Testis (tissue), 2 donors: ENCODE results near the gene MTA1.

ENCODE experiments used
- CTCF ChIP-seq, 3 experiments: fragments of 450-650 bp in 2 of 3; fragments of 200-600 bp in 1 of 3; sonication (generic) in 1 of 3; IDR thresholded peaks; one replicate each; pipeline ENCODE4 v1.5.1; 2016 to 2019; ENCODE audit warnings: antibody characterized with exemption in 3 of 3, mild to moderate bottlenecking in 2 of 3, moderate library complexity in 1 of 3
- POLR2A ChIP-seq: fragments of 450-650 bp; IDR thresholded peaks from one replicate; pipeline ENCODE4 v1.6.1; 2017; ENCODE audit warnings: antibody characterized with exemption, mild to moderate bottlenecking, moderate library complexity

- TF ChIP-seq CTCF (IDR thresholded peaks at IDR 0.05) (no peak), POLR2A (no peak)
Observed at GRCh38 chr14:105415481-105416428, 3.9 kb upstream of the MTA1 start.
